ENCODE measurements around the gene RDH13. TPM values are rescaled to one million over a fixed set of nuclear protein-coding genes. Genes with fewer than 3 reads are reported as not detected.
"Not testable (repeated sequence)": the region's sequence is repeated elsewhere in the genome, so short reads cannot be mapped to it uniquely, and the experiment has no call there.

RDH13 gene
- total RNA-seq, 4 donors from 2014 or later, result 6.3 to 25.7 (median 12.7) TPM

DNA sequence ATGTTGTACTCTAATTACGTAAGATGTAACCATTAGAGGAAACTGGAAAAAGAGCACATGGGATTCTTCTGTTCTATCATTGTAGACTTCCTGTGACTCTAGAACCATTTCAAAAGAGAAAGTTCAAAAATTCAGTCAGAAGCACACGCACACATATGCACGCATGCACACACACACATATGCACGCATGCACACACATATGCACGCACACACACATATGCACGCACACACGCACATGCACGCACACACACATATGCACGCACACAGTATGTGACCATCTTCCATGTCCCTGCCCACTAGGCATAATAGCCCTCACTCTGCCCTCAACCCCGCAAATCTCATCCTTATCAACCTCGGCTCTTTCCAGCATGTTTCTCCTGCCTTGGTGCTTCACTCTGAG, 38.8 kb downstream of the RDH13 start:
- Histone ChIP-seq H3K4me3 (no peak overlapping the region), H3K4me1 (no peaks in the 10 kb centered on the region), H3K27ac (no peak overlapping the region), H3K36me3 (peaks cover 0 to 5% (median 0%) of the 10 kb centered on the region in 3 donors), H3K9me3 (peaks cover 0 to 13% (median 0%) of the 10 kb centered on the region in 4 donors), H3K27me3 (no peaks in the 10 kb centered on the region)
- TF ChIP-seq POLR2A (IDR thresholded peaks at IDR 0.05) (no peak), EP300 (IDR thresholded peaks at IDR 0.05) (no peak)
- TF ChIP-seq, protein P1, sequence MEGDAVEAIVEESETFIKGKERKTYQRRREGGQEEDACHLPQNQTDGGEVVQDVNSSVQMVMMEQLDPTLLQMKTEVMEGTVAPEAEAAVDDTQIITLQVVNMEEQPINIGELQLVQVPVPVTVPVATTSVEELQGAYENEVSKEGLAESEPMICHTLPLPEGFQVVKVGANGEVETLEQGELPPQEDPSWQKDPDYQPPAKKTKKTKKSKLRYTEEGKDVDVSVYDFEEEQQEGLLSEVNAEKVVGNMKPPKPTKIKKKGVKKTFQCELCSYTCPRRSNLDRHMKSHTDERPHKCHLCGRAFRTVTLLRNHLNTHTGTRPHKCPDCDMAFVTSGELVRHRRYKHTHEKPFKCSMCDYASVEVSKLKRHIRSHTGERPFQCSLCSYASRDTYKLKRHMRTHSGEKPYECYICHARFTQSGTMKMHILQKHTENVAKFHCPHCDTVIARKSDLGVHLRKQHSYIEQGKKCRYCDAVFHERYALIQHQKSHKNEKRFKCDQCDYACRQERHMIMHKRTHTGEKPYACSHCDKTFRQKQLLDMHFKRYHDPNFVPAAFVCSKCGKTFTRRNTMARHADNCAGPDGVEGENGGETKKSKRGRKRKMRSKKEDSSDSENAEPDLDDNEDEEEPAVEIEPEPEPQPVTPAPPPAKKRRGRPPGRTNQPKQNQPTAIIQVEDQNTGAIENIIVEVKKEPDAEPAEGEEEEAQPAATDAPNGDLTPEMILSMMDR (IDR thresholded peaks at IDR 0.05), result no peak
- DNase-seq (ENCODE audit: low spot score in 2 of 2), result no peak
- 70 to 88% methylated on average over 11 of the region's 11 CpGs for WGBS, 2 donors

DNA sequence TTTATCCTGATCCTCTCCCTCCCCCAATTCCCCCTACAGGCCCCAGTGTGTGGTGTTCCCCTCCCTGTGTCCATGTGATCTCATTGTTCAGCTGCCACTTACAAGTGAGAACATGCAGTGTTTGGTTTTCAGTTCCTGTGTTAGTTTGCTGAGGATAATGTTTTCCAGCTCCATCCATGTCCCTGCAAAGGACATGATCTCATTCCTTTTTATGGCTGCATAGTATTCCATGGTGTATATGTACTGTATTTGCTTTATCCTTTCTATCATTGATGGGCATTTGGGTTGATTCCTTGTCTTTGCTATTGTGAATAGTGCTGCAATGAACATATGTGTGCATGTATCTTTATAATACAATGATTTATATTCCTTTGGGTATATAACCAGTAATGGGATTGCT, 42.6 kb downstream of the RDH13 start:
- not testable (repeated sequence) for H3K4me1 ChIP-seq; H3K27me3 ChIP-seq; H3K27ac ChIP-seq; DNase-seq (ENCODE audit: low spot score in 2 of 2); H3K36me3 ChIP-seq; H3K4me3 ChIP-seq
- H3K9me3 ChIP-seq, result peaks cover 0 to 17% (median 0%) of the 10 kb centered on the region in 4 donors

DNA sequence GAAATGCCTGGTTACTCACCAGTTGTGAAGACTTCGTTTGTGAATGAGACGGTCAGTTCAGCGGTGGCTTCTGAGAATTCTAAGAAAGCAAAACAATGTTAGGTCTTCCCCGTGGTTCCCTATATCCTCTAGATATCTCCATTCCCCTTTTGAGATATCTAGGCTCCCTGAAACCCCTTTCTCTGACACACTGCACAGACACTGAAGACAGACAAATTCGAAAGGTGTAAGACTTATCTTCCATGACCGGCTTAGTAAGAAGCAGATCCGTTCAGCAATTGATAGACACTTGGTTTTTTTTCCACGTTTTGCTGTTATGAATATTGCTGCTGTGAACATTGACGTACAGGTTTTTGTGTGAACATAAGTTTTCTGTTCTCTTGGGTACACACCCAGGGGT, 44.3 kb downstream of the RDH13 start:
- Histone ChIP-seq H3K36me3 (peaks cover 0 to 9% (median 0%) of the 10 kb centered on the region in 3 donors), H3K27ac (no peak overlapping the region), H3K27me3 (no peaks in the 10 kb centered on the region), H3K4me3 (no peak overlapping the region), H3K9me3 (peaks cover 0 to 17% (median 0%) of the 10 kb centered on the region in 4 donors), H3K4me1 (no peaks in the 10 kb centered on the region)
- 72 to 76% methylated on average over 9 of the region's 9 CpGs for WGBS, 2 donors
- TF ChIP-seq POLR2A (IDR thresholded peaks at IDR 0.05), result no peak
- TF ChIP-seq, protein P1 (IDR thresholded peaks at IDR 0.05), result no peak
- TF ChIP-seq EP300 (IDR thresholded peaks at IDR 0.05), result no peak
- no peak for DNase-seq (ENCODE audit: low spot score in 2 of 2)

DNA sequence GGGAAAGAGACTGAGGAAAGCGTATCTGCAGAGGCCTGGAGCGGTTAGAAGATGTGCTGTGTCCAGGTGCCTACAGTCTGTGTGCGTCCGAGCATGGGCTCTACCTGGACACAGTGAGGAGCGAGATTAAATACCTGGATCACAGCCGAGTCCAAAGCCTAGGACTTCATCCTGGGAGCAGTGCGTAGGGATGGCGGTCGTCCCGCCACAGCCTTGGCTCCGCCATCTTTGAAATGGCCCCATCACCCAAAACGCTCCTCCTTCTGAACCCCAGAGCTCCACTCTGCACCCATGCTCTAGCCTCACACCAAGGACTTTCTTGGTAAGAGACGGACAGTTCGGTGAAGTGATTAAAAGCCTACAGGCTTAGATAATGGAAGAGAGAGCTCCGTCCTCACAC, 44.7 kb downstream of the RDH13 start:
- WGBS, 2 donors, result 89 to 91% methylated on average over 15 of the region's 15 CpGs
- TF ChIP-seq POLR2A (IDR thresholded peaks at IDR 0.05), result no peak
- TF ChIP-seq EP300 (IDR thresholded peaks at IDR 0.05), result no peak
- TF ChIP-seq, protein P1 (IDR thresholded peaks at IDR 0.05), result no peak
- Histone ChIP-seq H3K4me1 (no peaks in the 10 kb centered on the region), H3K27me3 (no peaks in the 10 kb centered on the region), H3K36me3 (peaks cover 0 to 5% (median 0%) of the 10 kb centered on the region in 3 donors), H3K4me3 (no peak overlapping the region), H3K27ac (no peak overlapping the region), H3K9me3 (peaks cover 0 to 14% (median 0%) of the 10 kb centered on the region in 4 donors)
- DNase-seq (ENCODE audit: low spot score in 2 of 2), result no peak

DNA sequence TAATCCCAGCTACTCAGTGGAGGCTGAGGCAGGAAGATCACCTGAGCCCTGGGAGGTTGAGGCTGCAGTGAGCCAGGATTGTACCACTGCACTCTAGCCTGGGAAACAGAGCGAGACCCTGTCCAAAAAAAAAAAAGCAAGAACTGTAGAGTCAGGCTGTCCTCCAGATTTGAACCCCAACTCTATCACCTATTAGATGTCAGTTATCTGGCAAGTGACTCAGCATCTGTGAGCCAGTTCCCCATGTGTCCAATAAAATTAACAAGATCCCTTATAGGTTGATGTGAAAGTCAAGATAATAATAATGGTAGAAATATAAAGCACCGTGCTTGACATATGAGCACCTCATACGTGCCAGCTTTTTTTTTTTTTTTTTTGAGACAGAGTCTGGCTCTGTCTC, 46.9 kb downstream of the RDH13 start:
- Histone ChIP-seq H3K4me1 (no peaks in the 10 kb centered on the region), H3K27ac (no peak overlapping the region), H3K27me3 (no peaks in the 10 kb centered on the region), H3K9me3 (peaks cover 0 to 4% (median 0%) of the 10 kb centered on the region in 4 donors), H3K36me3 (peaks cover 0 to 4% (median 0%) of the 10 kb centered on the region in 3 donors), H3K4me3 (no peak overlapping the region)
- TF ChIP-seq EP300 (IDR thresholded peaks at IDR 0.05), result no peak
- TF ChIP-seq, protein P1 (IDR thresholded peaks at IDR 0.05), result no peak
- TF ChIP-seq POLR2A (IDR thresholded peaks at IDR 0.05), result no peak
- no peak for DNase-seq (ENCODE audit: low spot score in 2 of 2)
- 56 to 71% methylated on average over 3 of the region's 3 CpGs for WGBS, 2 donors

DNA sequence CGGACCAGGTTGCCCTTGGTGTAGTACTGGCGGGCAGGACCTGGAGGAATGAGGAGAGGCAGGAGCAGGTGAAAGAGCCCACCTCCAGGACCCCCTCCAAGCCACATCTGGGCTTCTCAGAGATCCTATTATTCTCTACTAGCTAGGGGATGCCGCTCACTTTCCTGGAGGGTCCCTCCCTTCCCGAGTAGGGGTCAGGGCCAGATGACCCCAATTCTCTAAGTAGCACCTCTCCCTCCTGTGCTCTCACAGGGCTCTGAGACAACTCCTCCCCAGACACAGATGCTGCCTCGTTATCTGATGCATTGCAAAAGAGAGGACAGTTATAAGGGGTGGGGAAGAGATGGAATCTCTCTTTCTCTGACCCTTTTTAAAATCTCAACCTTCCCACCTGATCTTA, 47.8 kb downstream of the RDH13 start:
- Histone ChIP-seq H3K4me3 (no peak overlapping the region), H3K27me3 (no peaks in the 10 kb centered on the region), H3K27ac (no peak overlapping the region), H3K4me1 (no peaks in the 10 kb centered on the region), H3K36me3 (peaks cover 0 to 4% (median 0%) of the 10 kb centered on the region in 3 donors), H3K9me3 (peaks cover 0 to 4% (median 0%) of the 10 kb centered on the region in 4 donors)
- WGBS, 2 donors, result 62 to 63% methylated on average over 5 of the region's 5 CpGs
- TF ChIP-seq POLR2A (IDR thresholded peaks at IDR 0.05) (no peak), EP300 (IDR thresholded peaks at IDR 0.05) (no peak)
- TF ChIP-seq, protein P1 (IDR thresholded peaks at IDR 0.05), result no peak
- DNase-seq (ENCODE audit: low spot score in 2 of 2), result no peak
